HepG2 (cell line): ENCODE results near the gene VGLL4. TPM values are rescaled to one million over a fixed set of nuclear protein-coding genes. Genes with fewer than 3 reads are reported as not detected.
A peak's percentile ranks its signal among the peaks of the same experiment; 100 is the strongest.

Experiments
- ATAC-seq: fragments of 200-7000 bp; cut with Tn5 transposase; 3 replicates; pipeline ENCODE4 v1.9.1; 2020; ENCODE audit warnings: mild to moderate bottlenecking, moderate library complexity
- BruUV-seq: library from RNA; stranded (reverse); fragments of 400-500 nt; replicated peaks from 2 replicates; lab custom pipeline; 2021; lab: Mats Ljungman, UMichigan
- CTCF ChIA-PET: fragments of 300-600 bp; formaldehyde crosslinking; extraction: SDS; loops from one replicate; lab custom pipeline; 2021; ENCODE audit warnings: low total read pairs, inconsistent platforms, low intra/inter-chr PET ratio; lab: Yijun Ruan, JAX
- POLR2A ChIA-PET: fragments of 350-600 bp; sonication (Branson Sonifier 250); formaldehyde crosslinking; loops from one replicate; lab custom pipeline; 2020; ENCODE audit warnings: antibody characterized with exemption, inconsistent platforms; lab: Yijun Ruan, JAX
- DNase-seq: peaks from one replicate; pipeline ENCODE4 v3.0.0-alpha.2; 2015; ENCODE audit warnings: low spot score
- FAIRE-seq: peaks from 3 replicates; lab custom pipeline; 2011; peaks lifted over from hg19 to GRCh38; lab: Jason Lieb, UNC
- H2AFZ ChIP-seq: one replicate; pipeline ENCODE4 v1.6.1; 2011; ENCODE audit warnings: low read length, inconsistent platforms
- H3K27ac ChIP-seq: fragments of 300-600 bp; 3 replicates; pipeline ENCODE4 v1.8.0; 2011; ENCODE audit warnings: mixed run types, mild to moderate bottlenecking, mixed read lengths, low read length, inconsistent platforms; ENCODE audit not compliant: insufficient read depth; ENCODE audit errors: extremely low read length
- H3K27me3 ChIP-seq, 2 experiments: fragments of 200-600 bp in 1 of 2; 2 replicates in 1 of 2; 3 replicates in 1 of 2; pipeline versions ENCODE4 v1.6.0 to v1.8.0; 2011; ENCODE audit warnings: low read length in 2 of 2, mild to moderate bottlenecking in 2 of 2, moderate library complexity in 2 of 2, inconsistent platforms in 1 of 2; ENCODE audit not compliant: insufficient read depth in 2 of 2, control insufficient read depth in 1 of 2
- H3K36me3 ChIP-seq, 2 experiments: fragments of 200-600 bp in 1 of 2; replicated peaks in 1 of 2; 2 replicates in 1 of 2; 3 replicates in 1 of 2; pipeline versions ENCODE4 v1.5.1 to v1.8.0; 2011; ENCODE audit warnings: low read length in 2 of 2, inconsistent platforms in 1 of 2; ENCODE audit not compliant: insufficient read depth in 2 of 2, control insufficient read depth in 1 of 2
- H3K4me1 ChIP-seq: 2 replicates; pipeline ENCODE4 v1.5.1; 2012; ENCODE audit warnings: low read length, inconsistent platforms; ENCODE audit not compliant: insufficient read depth
- H3K4me2 ChIP-seq: 2 replicates; pipeline ENCODE4 v1.6.0; 2011; ENCODE audit warnings: low read depth, low read length, inconsistent platforms
- H3K4me3 ChIP-seq, 3 experiments: fragments of 200-600 bp in 1 of 3; sonication (generic), shearing (Covaris generic) in 1 of 3; replicated peaks in 1 of 3; 2 replicates each; pipeline ENCODE4 v1.5.1; 2011 to 2016; ENCODE audit warnings: low read length in 3 of 3, inconsistent platforms in 2 of 3, low read depth in 2 of 3, mild to moderate bottlenecking in 2 of 3, control low read depth in 1 of 3, mixed read lengths in 1 of 3; ENCODE audit not compliant: insufficient read depth in 1 of 3
- H3K79me2 ChIP-seq: one replicate; pipeline ENCODE4 v1.6.1; 2011; ENCODE audit warnings: low read length, inconsistent platforms; ENCODE audit not compliant: insufficient read depth
- H3K9ac ChIP-seq: 2 replicates; pipeline ENCODE4 v1.6.0; 2011; ENCODE audit warnings: mild to moderate bottlenecking, low read depth, low read length, inconsistent platforms; ENCODE audit not compliant: insufficient read depth
- H3K9me3 ChIP-seq: 2 replicates; pipeline ENCODE4 v1.5.1; 2012; ENCODE audit warnings: mild to moderate bottlenecking, low read length
- H4K20me1 ChIP-seq: 2 replicates; pipeline ENCODE4 v1.6.0; 2011; ENCODE audit warnings: inconsistent platforms, mild to moderate bottlenecking, low read length, moderate library complexity; ENCODE audit not compliant: insufficient read depth
- FOSL2 ChIP-seq: sonication (generic); formaldehyde crosslinking; IDR thresholded peaks from 2 replicates; pipeline ENCODE4 v1.4.0; 2020; ENCODE audit warnings: missing genetic modification reagents
- GZF1 ChIP-seq: sonication (generic); formaldehyde crosslinking; IDR thresholded peaks from 2 replicates; pipeline ENCODE4 v1.5.1; 2020; ENCODE audit warnings: mild to moderate bottlenecking, missing genetic modification reagents
- HMG20B ChIP-seq: conservative IDR thresholded peaks from 2 replicates; pipeline ENCODE4 v1.6.1; 2016; ENCODE audit warnings: missing genetic modification reagents, missing compliant biosample characterization
- HOXD1 ChIP-seq: sonication (generic); formaldehyde crosslinking; IDR thresholded peaks from 2 replicates; pipeline ENCODE4 v1.5.0; 2020; ENCODE audit warnings: missing genetic modification reagents
- MED8 ChIP-seq: sonication (generic); formaldehyde crosslinking; IDR thresholded peaks from 2 replicates; pipeline ENCODE4 v1.8.1; 2023; ENCODE audit warnings: mild to moderate bottlenecking, missing genetic modification reagents; ENCODE audit not compliant: insufficient replicate concordance
- MEIS1 ChIP-seq: sonication (generic); formaldehyde crosslinking; IDR thresholded peaks from 2 replicates; pipeline ENCODE4 v1.9.0; 2021; ENCODE audit warnings: mild to moderate bottlenecking, missing genetic modification reagents, moderate library complexity, borderline replicate concordance
- MIER2 ChIP-seq: IDR thresholded peaks from 2 replicates; pipeline ENCODE4 v1.6.1; 2016; ENCODE audit warnings: missing biosample characterization, missing genetic modification reagents
- NFIC ChIP-seq: IDR thresholded peaks from 2 replicates; pipeline ENCODE4 v1.6.1; 2012; ENCODE audit warnings: mild to moderate bottlenecking, low read length, inconsistent platforms
- SUZ12 ChIP-seq: fragments of 150-350 bp; IDR thresholded peaks from 2 replicates; pipeline ENCODE4 v1.6.1; 2014; ENCODE audit warnings: low read depth, low read length
- ZNF101 ChIP-seq: sonication (generic); formaldehyde crosslinking; IDR thresholded peaks from 2 replicates; pipeline ENCODE4 v1.4.0; 2020; ENCODE audit warnings: mild to moderate bottlenecking, low read depth, missing genetic modification reagents, borderline replicate concordance
- ZNF224 ChIP-seq: sonication (generic); formaldehyde crosslinking; IDR thresholded peaks from 2 replicates; pipeline ENCODE4 v1.5.0; 2020; ENCODE audit warnings: mild to moderate bottlenecking, missing genetic modification reagents
- ZNF234 ChIP-seq: sonication (generic); formaldehyde crosslinking; conservative IDR thresholded peaks from 2 replicates; pipeline ENCODE4 v1.5.1; 2020; ENCODE audit warnings: mild to moderate bottlenecking, missing genetic modification reagents
- ZNF343 ChIP-seq: sonication (generic); formaldehyde crosslinking; IDR thresholded peaks from 2 replicates; pipeline ENCODE4 v1.4.0; 2020; ENCODE audit warnings: mild to moderate bottlenecking, missing genetic modification reagents
- ZNF431 ChIP-seq: sonication (generic); formaldehyde crosslinking; IDR thresholded peaks from 2 replicates; pipeline ENCODE4 v1.9.0; 2022; ENCODE audit warnings: missing genetic modification reagents, low read depth, mild to moderate bottlenecking, borderline replicate concordance
- WGBS: methylation state at CpG from one replicate; pipeline ENCODE4 v1.1.6; 2017; ENCODE audit warnings: low lambda C conversion rate; 5-methylcytosine and 5-hydroxymethylcytosine counted together
- in situ Hi-C: cut with HindIII; loops from 2 replicates; pipeline ENCODE4 v1.10.0; 2017; ENCODE audit warnings: low pct_unique_long_range_greater_than_20kb; ENCODE audit not compliant: extremely low pct_ligation_motif_present
- intact Hi-C: fragments of 100-400 bp; cut with micrococcal nuclease; formaldehyde crosslinking; loops from one replicate; pipeline ENCODE4 v1.10.0; 2022; ENCODE audit not compliant: unreplicated experiment
- polyA plus RNA-seq, 8 experiments: library from polyadenylated mRNA; depleted of rRNA in 3 of 8; stranded (reverse) in 7 of 8; unstranded in 1 of 8; fragments of >200 nt; fragmentation: Illumina TruSeq in 4 of 8; extraction: Trizol in 4 of 8; gene quantifications; 2 replicates each; pipeline versions ENCODE4 v1.2.1 to v1.2.3, GENCODE V29; 2011 to 2016; ENCODE audit warnings: low read depth in 4 of 8, missing spikeins in 1 of 8, mixed read lengths in 1 of 8; ENCODE audit not compliant: insufficient read depth in 1 of 8
- total RNA-seq, 5 experiments: library from RNA; depleted of rRNA; stranded (reverse); fragments of >200 nt; fragmentation: Illumina TruSeq; extraction: Trizol; gene quantifications; 2 replicates each; pipeline ENCODE4 v1.2.3, GENCODE V29; 2016; ENCODE audit warnings: low read depth in 1 of 5
- TF ChIP-seq, protein P1 (sequence below): sonication (generic); formaldehyde crosslinking; IDR thresholded peaks from 2 replicates; pipeline ENCODE4 v1.5.0; 2020; ENCODE audit warnings: missing genetic modification reagents, mild to moderate bottlenecking, borderline replicate concordance
- TF ChIP-seq, protein P2 (sequence below): IDR thresholded peaks from 2 replicates; pipeline ENCODE4 v1.6.1; 2012; ENCODE audit warnings: low read length, improper control_type of control experiment
- TF ChIP-seq, protein P3 (sequence below): sonication (generic); formaldehyde crosslinking; IDR thresholded peaks from 2 replicates; pipeline ENCODE4 v1.8.1; 2023; ENCODE audit warnings: missing genetic modification reagents, mild to moderate bottlenecking, borderline replicate concordance
- TF ChIP-seq, protein P4 (sequence below): sonication (generic); formaldehyde crosslinking; IDR thresholded peaks from 2 replicates; pipeline ENCODE4 v1.4.0; 2020; ENCODE audit warnings: mild to moderate bottlenecking, missing genetic modification reagents, borderline replicate concordance

The VGLL4 gene
- total and polyA plus RNA-seq, 2 of the 13 experiments (the other 11 are each of a cell fraction or from before 2014, with no cell fraction given), result 23.2 to 39.0 TPM

DNA sequence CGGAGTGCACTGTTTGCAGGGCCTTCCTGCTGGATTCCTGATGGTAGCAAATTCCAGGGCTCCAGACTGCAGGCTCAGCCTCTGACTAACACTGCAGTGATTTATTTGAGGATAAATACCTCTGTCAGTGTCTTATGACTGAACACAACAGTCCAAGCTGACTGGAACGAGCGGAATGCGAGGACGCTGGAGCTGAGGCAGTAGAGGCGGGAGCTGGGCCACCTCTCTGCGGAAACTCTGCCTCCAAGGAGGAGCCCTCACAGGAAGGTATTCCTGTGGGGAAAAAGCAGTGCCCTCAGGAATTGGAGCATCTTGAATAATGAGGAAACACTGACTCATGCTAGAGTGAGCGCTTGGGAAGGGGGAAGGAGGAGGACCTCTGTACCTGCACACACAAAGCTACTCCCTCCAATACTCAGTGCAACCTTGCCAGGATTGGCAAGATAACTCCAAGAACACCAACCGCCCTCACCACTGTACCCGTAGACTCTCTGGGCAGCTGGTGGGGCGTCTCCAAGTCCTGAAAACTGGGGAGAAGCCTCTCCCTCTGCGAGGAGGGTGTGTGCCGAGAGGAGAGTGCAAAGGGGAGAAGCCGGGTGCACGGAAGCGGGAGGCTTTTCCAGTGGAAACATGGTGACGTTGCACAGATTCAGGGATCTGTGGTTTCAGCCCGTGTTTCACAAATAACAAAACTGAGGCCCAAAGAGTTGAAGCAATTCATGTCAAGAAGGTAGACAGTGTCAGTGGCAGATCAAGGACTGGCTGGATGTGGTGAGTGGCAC, 43.0 kb downstream of the VGLL4 start (continued):
- TF ChIP-seq SUZ12 (no peak), HOXD1 (no peak), ZNF101 (CRISPR knock-in tag) (no peak), ZNF343 (no peak), FOSL2 (CRISPR knock-in tag) (peak; percentile 45; the same call in 1 of the 2 replicates), MIER2 (CRISPR knock-in tag) (no peak)
- TF ChIP-seq, protein P1, sequence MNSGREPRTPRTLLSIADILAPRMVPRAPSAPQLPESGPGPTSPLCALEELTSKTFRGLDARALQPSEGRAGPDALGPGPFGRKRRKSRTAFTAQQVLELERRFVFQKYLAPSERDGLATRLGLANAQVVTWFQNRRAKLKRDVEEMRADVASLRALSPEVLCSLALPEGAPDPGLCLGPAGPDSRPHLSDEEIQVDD (CRISPR knock-in tag), result no peak

DNA sequence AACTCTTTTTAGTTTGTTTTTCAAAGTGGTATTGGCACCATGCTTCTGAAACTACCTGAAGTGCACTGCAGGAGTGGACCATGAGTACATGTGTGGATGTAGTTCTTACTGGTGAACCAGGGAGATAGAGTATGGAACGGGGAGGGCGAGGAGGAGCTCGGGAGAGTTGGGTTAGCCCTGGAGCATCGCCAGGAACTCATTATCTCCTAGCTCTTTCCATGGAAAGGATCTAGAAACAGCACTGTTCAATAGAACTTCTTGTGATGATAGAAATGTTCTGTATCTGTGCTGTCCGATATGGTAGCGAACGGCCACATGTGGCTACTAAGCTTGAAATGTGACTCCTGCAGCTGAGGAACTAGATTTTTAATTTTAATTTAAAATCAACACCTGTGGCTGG, 47.3 kb downstream of the VGLL4 start:
- WGBS, result 97% methylated on average over 7 of the region's 7 CpGs
- no TSS peak for BruUV-seq
- peaks cover 74% of the 10 kb centered on the region for H3K79me2 ChIP-seq

More for the DNA sequence above, 47.3 kb downstream of the VGLL4 start:
- Histone ChIP-seq H3K36me3 (peaks cover 5 to 33% of the 10 kb centered on the region in 2 experiments), H3K4me2 (no peak overlapping the region), H3K9me3 (no peaks in the 10 kb centered on the region), H3K9ac (no peak overlapping the region), H3K4me1 (peaks cover 51% of the 10 kb centered on the region), H4K20me1 (peaks cover 34% of the 10 kb centered on the region), H3K4me3 (no peak overlapping the region), H2AFZ (no peak overlapping the region), H3K27me3 (no peaks in the 10 kb centered on the region), H3K27ac (no peak overlapping the region)
- in situ Hi-C loops (no loop called here), intact Hi-C loops (no loop called here)
- FAIRE-seq (no peak), ATAC-seq (no peak), DNase-seq (no peak)
- ChIA-PET CTCF (no interaction called here), POLR2A (no interaction called here)
- no peak for TF ChIP-seq HMG20B
- no peak for TF ChIP-seq ZNF431
- TF ChIP-seq, protein P2, sequence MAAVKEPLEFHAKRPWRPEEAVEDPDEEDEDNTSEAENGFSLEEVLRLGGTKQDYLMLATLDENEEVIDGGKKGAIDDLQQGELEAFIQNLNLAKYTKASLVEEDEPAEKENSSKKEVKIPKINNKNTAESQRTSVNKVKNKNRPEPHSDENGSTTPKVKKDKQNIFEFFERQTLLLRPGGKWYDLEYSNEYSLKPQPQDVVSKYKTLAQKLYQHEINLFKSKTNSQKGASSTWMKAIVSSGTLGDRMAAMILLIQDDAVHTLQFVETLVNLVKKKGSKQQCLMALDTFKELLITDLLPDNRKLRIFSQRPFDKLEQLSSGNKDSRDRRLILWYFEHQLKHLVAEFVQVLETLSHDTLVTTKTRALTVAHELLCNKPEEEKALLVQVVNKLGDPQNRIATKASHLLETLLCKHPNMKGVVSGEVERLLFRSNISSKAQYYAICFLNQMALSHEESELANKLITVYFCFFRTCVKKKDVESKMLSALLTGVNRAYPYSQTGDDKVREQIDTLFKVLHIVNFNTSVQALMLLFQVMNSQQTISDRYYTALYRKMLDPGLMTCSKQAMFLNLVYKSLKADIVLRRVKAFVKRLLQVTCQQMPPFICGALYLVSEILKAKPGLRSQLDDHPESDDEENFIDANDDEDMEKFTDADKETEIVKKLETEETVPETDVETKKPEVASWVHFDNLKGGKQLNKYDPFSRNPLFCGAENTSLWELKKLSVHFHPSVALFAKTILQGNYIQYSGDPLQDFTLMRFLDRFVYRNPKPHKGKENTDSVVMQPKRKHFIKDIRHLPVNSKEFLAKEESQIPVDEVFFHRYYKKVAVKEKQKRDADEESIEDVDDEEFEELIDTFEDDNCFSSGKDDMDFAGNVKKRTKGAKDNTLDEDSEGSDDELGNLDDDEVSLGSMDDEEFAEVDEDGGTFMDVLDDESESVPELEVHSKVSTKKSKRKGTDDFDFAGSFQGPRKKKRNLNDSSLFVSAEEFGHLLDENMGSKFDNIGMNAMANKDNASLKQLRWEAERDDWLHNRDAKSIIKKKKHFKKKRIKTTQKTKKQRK, result no peak
- TF ChIP-seq, protein P3, sequence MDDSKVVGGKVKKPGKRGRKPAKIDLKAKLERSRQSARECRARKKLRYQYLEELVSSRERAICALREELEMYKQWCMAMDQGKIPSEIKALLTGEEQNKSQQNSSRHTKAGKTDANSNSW, result no peak
- TF ChIP-seq MED8, result no peak
- TF ChIP-seq, protein P4, sequence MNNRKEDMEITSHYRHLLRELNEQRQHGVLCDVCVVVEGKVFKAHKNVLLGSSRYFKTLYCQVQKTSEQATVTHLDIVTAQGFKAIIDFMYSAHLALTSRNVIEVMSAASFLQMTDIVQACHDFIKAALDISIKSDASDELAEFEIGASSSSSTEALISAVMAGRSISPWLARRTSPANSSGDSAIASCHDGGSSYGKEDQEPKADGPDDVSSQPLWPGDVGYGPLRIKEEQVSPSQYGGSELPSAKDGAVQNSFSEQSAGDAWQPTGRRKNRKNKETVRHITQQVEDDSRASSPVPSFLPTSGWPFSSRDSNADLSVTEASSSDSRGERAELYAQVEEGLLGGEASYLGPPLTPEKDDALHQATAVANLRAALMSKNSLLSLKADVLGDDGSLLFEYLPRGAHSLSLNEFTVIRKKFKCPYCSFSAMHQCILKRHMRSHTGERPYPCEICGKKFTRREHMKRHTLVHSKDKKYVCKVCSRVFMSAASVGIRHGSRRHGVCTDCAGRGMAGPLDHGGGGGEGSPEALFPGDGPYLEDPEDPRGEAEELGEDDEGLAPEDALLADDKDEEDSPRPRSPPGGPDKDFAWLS (CRISPR knock-in tag), result no peak
- TF ChIP-seq ZNF224 (CRISPR knock-in tag), result no peak
- TF ChIP-seq ZNF234 (CRISPR knock-in tag), result no peak
- no peak for TF ChIP-seq NFIC
- TF ChIP-seq MEIS1 (CRISPR knock-in tag), result no peak
- no peak for TF ChIP-seq GZF1 (CRISPR knock-in tag)
